GM19238 (cell line): ENCODE data around the gene C6orf132.

ENCODE experiments used
- DNase-seq: peaks from one replicate; pipeline ENCODE4 v3.0.0; 2011; ENCODE audit warnings: low spot score; ENCODE audit not compliant: insufficient read length

C6orf132 gene

GRCh38 chr6:42135722-42136121 lies 6.7 kb downstream of the C6orf132 start:
- DNase-seq = no peak

GRCh38 chr6:42135161-42135560 lies 7.3 kb downstream of the C6orf132 start:
- no peak for DNase-seq

DNA sequence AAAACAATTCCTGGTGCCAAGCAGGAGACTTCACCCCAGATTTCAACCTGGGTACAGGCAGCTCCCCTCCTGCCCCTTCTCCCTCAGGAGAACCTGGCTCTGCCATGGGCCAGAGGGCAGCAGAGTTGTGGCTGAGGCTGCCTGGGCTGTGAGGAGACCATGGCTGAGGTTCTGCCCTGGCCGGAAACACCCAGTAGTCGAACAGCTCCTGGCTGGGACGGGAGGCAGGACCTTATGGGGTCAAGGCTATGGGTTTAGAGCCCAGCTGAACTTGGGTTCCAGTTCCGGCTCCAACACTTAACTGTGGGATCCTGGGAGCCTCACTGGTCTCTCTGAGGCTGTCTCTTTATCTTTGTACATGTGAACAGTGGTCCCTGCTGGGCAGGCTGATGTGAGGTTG lies 8.5 kb downstream of the C6orf132 start:
- no peak for DNase-seq

DNA sequence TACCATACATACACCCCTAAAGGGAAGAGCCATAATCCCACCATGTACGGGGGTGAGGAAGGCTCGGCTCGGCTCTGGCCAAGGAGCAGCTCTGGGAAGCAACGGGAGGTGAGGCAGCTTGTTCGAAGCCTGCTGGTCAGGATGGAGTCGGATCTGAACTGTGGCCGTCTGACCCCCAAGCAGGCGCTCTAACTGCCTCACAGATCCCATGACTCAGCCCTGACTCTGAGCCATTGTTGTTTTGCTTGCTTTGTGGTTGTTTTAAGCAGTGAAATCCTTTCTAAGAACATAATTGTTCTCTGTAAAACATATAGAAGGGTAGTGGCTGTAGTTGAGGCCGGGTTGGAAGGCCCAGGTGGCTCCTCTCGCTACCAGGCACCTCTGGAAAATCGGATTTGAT lies 10.9 kb downstream of the C6orf132 start:
- DNase-seq = no peak

GRCh38 chr6:42129360-42129676 lies 13.1 kb downstream of the C6orf132 start:
- DNase-seq = no peak

DNA sequence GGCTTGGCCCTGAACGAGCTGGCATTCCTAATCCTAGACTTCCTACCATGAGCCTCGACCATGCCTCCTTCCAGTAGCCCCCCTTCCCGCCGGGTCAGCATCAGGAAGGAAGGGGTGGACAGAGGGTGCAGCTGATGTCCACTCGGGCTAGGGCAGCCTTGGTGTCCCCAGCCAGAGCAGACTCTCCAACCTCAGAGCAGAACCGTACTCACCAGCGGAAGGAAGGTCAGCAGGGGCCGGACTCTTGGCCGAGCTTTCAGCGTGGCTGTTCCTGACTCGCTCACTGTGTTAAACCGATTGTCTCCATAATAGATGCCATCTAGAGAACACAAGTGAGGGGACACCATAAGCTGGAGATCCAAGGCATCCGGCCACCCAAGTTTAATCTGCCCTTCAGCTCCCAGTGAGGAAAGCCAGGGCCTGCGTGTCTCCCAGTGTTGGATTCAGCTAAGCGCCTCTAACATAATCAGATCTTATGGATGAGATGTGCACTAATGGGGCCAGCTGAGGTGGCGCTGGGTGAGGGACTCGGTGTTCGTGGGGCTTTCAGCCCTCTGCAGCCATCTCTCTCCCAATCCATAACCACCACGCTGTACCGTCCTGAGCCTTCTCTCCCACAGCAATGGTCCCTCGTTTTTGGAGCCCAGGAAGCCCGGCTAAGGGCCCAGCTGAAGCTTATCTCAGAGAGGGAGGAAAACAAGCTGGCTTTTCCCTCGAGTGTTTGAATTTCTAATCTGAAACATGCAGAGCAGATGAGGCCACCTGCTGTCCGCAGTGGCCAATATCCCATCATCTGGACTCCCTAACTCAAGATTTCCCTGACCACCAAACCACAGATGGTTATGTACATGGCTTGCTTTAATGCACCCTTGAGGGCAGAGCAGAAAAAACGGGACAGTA lies 13.7 kb downstream of the C6orf132 start:
- no peak for DNase-seq

DNA sequence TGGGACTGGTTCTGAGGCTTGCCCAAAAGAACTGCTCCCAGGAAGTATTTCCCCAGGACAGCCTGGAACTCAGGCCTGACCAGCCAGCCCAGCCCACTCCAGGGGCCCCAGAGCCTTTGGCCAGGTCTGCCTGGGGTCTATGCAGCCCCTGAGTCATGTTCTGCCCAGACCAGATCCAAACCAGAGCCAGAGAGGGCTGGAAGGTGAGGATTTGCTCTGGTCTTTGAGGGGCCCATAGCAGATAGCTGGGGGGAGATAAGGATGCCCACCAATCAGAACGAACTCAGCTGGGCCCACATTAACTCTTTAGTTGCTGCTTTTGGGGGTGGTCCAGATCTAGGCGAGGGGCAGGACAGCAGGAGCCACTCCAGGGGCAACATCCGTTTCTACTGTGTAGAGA lies 16.8 kb downstream of the C6orf132 start:
- DNase-seq = no peak

DNA sequence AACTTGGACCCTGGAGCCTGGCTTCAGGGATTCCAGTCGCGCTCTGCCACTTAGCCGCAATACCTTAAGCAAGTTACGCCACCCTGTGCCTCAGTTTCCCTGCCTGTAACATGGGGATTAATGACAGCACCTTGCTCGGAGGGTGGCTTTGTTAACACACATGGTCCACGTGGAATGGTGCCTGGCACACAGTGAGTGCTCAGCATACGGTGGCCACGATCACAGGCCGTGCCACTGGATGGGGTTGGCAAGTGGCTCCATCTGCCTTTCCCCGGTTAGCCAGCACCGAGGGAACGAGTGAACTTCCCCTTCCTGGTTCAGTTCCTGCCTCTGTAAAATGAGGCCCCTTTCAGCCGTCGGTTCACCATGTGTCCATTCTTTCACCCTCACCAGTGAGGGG lies 17.2 kb downstream of the C6orf132 start:
- no peak for DNase-seq

DNA sequence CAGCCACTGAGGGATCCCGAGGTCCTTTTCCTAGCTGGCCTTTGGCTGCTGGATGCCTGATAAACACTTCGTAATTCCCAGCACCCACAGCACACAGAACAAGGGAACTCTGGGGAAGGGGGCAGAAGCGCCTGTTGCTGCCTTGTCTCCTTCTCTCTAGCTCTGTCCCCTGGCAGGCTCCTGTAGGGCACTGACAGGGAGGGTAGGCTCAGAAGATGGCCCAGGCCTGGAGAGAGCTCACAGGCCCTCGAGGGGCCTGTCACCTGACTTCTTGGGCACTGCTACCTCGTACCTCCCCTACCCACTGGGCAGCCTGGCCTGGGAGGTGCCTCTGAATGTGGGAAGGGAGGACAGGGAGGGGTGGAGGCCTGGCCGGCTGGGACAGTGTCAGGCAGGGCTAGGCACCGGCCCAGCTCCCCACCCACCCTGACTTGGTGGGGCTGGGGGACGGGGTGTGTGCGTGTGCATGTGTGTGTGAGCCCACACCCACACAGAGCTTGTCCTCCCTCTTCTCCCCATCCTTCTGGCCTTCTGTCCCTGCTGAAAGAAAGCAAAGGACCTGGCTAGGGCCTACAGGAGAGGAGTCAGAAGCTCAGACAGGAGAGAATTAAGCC lies 18.1 kb downstream of the C6orf132 start:
- no peak for DNase-seq

DNA sequence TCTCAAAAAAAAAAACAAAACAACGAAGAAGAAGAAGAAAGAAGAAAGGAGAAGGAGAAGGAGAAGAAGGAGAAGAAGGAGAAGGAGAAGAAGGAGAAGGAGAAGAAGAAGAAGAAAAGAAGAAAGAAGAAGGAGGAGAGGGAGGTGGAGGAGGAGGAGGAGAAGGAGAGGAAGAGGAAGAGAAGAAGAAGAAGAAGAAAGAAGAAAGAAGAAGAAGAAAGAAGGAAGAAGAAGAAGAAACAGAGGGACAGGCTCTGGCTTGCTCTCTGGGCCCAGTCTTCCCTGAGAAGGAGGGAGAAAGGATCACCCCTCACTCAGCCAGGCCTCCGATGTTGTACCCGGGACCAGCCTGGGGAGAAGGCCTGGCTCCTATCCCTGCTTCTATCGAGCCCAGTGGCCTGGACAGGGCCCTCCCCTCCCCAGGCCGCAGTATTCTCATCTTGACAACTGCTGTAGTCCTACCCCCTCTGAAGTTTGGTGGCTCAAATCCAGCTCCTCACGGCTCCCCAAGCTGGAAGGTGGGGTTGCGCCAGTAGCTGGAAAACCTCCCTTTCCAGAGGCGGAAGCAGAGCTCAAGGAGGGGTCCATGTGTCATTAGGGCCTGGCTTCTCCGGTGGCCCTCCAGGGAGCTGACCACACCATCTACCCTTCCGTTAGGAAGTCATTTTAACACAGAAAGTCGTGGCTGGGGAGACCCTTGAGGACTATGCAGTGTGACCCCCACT lies 18.9 kb downstream of the C6orf132 start:
- no peak for DNase-seq

- DNase-seq = no peak
These were observed 21.2 kb downstream of the C6orf132 start for GRCh38 chr6:42120895-42121865.

GRCh38 chr6:42118162-42119001 lies 24.0 kb downstream of the C6orf132 start:
- no peak for DNase-seq

GRCh38 chr6:42117843-42118161 lies 24.6 kb downstream of the C6orf132 start:
- no peak for DNase-seq

GRCh38 chr6:42113936-42114636 lies 28.3 kb downstream of the C6orf132 start:
- DNase-seq = no peak

GRCh38 chr6:42112351-42112750 lies 30.1 kb downstream of the C6orf132 start:
- no peak for DNase-seq

DNA sequence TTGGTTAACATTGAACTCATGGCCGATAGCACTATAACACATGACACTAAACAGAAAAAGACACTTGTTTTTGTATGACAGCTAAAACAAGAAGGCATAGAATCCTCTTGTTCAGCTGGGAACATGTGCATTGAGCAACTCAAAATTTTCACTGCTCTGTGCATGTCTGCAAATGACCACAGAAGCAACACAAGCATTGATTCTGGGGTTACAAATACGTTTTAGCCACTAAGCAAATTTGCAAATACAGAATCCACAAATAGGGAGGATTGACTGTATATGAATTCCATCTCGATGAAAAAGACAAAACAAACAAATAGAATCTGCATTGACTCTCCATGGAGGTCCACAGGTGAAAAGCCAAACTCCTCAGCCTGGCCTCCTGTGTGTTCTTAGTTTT lies 31.7 kb downstream of the C6orf132 start:
- no peak for DNase-seq

DNA sequence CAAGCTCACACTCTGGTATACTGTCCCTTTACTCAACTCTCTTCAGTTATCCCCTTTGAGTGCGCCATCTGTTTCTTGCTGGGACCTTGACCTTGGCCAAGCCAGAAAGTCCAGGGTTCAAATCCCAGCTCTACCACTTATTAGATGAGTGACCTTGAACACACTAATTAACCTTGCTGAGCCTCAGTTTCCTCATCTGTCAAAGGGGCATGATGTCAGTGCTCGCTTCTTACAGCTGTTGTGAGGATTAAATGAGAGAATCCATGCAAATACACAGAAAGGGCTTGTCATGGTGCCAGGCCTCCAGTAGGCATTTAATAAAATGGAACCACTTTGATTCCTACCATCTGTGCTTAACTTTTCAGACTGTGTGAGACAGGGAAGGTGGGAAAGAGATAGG lies 34.3 kb downstream of the C6orf132 start:
- DNase-seq = no peak

DNA sequence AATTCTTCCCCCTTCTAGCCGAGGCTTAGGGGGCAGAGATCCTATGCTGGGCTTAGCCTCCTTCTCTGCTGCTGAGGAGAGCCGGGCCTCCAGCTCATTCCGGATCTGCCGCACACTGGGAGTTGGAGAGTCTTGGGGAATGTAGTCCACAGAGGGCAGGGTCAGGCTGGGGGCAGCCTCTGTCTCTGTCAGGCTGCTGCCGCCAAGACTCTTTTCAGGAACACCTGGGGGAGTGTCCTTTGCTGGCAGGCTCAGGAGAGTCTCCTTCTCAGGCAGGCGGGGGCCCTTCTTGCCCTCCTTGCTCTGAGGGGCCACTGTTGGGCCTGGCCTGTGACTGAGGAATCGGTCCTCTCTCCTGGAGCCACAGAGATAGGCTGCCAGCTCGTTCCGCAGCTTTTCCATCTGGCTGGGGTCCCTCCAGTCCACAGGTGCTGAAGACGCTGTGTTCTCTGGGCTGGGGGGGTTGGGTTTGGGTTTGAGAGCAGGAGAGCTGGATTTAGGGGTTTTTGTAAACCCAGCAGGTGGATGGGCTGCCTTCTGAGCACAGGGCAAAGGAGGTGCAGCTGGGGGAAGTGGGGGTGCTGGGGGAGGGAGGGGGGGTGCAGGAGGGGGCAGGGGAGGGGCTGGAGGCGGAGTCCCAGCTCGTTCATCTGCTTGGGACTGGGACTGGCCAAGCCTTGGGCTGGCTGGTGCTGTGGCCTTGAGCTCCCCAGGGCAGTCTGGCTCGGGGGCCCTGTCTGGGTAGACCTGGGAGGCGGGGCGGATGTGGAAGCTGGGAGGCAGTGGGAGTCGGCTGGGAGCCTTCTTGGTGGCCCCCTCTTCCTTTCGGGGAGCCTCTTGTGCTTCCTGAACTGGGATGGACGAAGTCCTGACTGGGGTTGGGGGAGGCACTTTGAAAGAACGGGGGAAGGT lies 36.1 kb downstream of the C6orf132 start:
- DNase-seq = no peak

DNA sequence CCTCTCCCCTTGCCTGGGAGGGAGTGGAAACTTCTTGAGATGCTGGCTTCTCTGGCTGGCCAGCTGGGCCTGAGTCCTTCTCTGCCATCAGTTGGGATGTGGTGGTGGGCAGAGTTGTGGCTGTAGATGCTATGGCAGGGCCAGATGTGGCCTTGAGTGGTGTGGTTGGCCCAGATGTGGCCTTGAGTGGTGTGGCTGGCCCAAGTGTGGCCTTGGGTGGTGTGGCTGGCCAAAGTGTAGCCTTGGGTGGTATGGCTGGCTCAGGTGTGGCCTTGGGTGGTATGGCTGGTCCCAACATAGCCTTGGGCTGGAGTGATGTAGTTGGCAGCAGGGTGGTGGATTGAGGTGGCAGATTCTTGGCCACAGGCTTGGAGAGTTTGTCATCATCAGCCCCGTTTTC lies 36.7 kb downstream of the C6orf132 start:
- DNase-seq = no peak
